ENCODE data around the gene PNPO. TPM values are rescaled to one million over a fixed set of nuclear protein-coding genes. Genes with fewer than 3 reads are reported as not detected.
"Not testable (repeated sequence)": the region's sequence is repeated elsewhere in the genome, so short reads cannot be mapped to it uniquely, and the experiment has no call there.

PNPO gene
- total and polyA plus RNA-seq, 2 of the 13 experiments (the other 11 are each of a cell fraction or from before 2014, with no cell fraction given), result 47.9 to 63.3 TPM

DNA sequence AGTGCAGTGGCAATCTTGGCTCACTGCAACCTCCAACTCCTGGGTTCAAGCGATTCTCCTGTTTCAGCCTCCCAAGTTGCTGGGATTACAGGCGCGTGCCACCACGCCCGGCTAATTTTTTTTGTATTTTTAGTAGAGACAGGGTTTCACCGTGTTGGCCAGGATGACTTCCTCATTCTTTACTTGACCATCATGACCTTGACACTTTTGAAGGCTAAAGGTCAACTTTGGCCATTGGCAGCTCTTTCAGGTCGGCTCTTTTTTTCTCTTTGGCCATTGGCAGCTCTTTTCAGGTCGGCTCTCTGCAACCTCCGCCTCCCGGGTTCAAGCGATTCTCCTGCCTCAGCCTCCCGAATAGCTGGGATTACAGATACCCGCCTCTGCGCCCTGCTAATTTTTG is 21.5 kb upstream of the PNPO start:
- H2AFZ ChIP-seq (ENCODE audit: low read length); H3K4me2 ChIP-seq (ENCODE audit: low read depth, low read length); CTCF ChIA-PET (ENCODE audit: low intra/inter-chr PET ratio, low total read pairs); ATAC-seq; H3K4me3 ChIP-seq (replicated peaks in 1 of 3; ENCODE audit: insufficient read depth in 1 of 3, low read depth in 2 of 3, low read length in 3 of 3); H3K9me3 ChIP-seq (ENCODE audit: low read length); H3K9ac ChIP-seq (ENCODE audit: insufficient read depth, low read depth, low read length); FAIRE-seq; POLR2A ChIA-PET; BruUV-seq (replicated peaks); H3K27me3 ChIP-seq (ENCODE audit: control insufficient read depth in 1 of 2, insufficient read depth in 2 of 2, low read length in 2 of 2); intact Hi-C loops (cut with micrococcal nuclease; ENCODE audit: unreplicated experiment); H3K79me2 ChIP-seq (ENCODE audit: insufficient read depth, low read length); H4K20me1 ChIP-seq (ENCODE audit: insufficient read depth, low read length); in situ Hi-C loops (cut with HindIII; ENCODE audit: extremely low pct_ligation_motif_present, low pct_unique_long_range_greater_than_20kb); H3K27ac ChIP-seq (ENCODE audit: extremely low read length, insufficient read depth, low read length): not testable (repeated sequence)
- Histone ChIP-seq H3K36me3 (replicated peaks in 1 of 2; ENCODE audit: control insufficient read depth in 1 of 2, insufficient read depth in 2 of 2, low read length in 2 of 2) (peaks cover 14 to 24% of the 10 kb centered on the region in 2 experiments), H3K4me1 (ENCODE audit: insufficient read depth, low read length) (peaks cover 12% of the 10 kb centered on the region)
- DNase-seq (ENCODE audit: low spot score), result peak; percentile 49
- 89% methylated on average over 14 of the region's 14 CpGs for WGBS (ENCODE audit: low lambda C conversion rate)
- TF ChIP-seq NR2C2 (CRISPR knock-in tag; IDR thresholded peaks at IDR 0.05; ENCODE audit: borderline replicate concordance) (peak; percentile 68; the same call in 1 of the 2 replicates), NR2F6 (IDR thresholded peaks at IDR 0.05) (peak; percentile 71), NR2F6 (CRISPR knock-in tag; IDR thresholded peaks at IDR 0.05) (peak; percentile 64), TEAD3 (CRISPR knock-in tag; optimal IDR thresholded peaks at IDR 0.05; ENCODE audit: borderline replicate concordance) (peak; percentile 41), NR2F1 (CRISPR knock-in tag; IDR thresholded peaks at IDR 0.05) (peak in 1 of 2 experiments; percentile 32; a peak in 1 of 4 replicates), ELF3 (CRISPR knock-in tag; IDR thresholded peaks at IDR 0.05) (0 out of 2 replicates have a peak, but pooled peaks have one; percentile 41), ELF1 (CRISPR knock-in tag; IDR thresholded peaks at IDR 0.05) (peak; percentile 63), ZNF460 (CRISPR knock-in tag; IDR thresholded peaks at IDR 0.05; ENCODE audit: borderline replicate concordance) (peak; percentile 31; the same call in 1 of the 2 replicates), HNF4A (CRISPR knock-in tag; IDR thresholded peaks at IDR 0.05) (peak; percentile 30; the same call in 1 of the 2 replicates)
- TF ChIP-seq, protein P1, sequence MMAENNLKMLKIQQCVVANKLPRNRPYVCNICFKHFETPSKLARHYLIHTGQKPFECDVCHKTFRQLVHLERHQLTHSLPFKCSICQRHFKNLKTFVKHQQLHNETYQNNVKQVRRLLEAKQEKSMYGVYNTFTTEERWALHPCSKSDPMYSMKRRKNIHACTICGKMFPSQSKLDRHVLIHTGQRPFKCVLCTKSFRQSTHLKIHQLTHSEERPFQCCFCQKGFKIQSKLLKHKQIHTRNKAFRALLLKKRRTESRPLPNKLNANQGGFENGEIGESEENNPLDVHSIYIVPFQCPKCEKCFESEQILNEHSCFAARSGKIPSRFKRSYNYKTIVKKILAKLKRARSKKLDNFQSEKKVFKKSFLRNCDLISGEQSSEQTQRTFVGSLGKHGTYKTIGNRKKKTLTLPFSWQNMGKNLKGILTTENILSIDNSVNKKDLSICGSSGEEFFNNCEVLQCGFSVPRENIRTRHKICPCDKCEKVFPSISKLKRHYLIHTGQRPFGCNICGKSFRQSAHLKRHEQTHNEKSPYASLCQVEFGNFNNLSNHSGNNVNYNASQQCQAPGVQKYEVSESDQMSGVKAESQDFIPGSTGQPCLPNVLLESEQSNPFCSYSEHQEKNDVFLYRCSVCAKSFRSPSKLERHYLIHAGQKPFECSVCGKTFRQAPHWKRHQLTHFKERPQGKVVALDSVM (CRISPR knock-in tag; IDR thresholded peaks at IDR 0.05), result peak; percentile 24; the same call in 1 of the 2 replicates
- TF ChIP-seq, protein P2, sequence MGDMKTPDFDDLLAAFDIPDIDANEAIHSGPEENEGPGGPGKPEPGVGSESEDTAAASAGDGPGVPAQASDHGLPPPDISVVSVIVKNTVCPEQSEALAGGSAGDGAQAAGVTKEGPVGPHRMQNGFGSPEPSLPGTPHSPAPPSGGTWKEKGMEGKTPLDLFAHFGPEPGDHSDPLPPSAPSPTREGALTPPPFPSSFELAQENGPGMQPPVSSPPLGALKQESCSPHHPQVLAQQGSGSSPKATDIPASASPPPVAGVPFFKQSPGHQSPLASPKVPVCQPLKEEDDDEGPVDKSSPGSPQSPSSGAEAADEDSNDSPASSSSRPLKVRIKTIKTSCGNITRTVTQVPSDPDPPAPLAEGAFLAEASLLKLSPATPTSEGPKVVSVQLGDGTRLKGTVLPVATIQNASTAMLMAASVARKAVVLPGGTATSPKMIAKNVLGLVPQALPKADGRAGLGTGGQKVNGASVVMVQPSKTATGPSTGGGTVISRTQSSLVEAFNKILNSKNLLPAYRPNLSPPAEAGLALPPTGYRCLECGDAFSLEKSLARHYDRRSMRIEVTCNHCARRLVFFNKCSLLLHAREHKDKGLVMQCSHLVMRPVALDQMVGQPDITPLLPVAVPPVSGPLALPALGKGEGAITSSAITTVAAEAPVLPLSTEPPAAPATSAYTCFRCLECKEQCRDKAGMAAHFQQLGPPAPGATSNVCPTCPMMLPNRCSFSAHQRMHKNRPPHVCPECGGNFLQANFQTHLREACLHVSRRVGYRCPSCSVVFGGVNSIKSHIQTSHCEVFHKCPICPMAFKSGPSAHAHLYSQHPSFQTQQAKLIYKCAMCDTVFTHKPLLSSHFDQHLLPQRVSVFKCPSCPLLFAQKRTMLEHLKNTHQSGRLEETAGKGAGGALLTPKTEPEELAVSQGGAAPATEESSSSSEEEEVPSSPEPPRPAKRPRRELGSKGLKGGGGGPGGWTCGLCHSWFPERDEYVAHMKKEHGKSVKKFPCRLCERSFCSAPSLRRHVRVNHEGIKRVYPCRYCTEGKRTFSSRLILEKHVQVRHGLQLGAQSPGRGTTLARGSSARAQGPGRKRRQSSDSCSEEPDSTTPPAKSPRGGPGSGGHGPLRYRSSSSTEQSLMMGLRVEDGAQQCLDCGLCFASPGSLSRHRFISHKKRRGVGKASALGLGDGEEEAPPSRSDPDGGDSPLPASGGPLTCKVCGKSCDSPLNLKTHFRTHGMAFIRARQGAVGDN (CRISPR knock-in tag; IDR thresholded peaks at IDR 0.05), result peak; percentile 27
